ENCODE measurements around the gene RALGPS2. TPM values are rescaled to one million over a fixed set of nuclear protein-coding genes. Genes with fewer than 3 reads are reported as not detected.

Gene RALGPS2
- total and polyA plus RNA-seq, 9 of the 15 experiments (the other 6 are each of a cell fraction or from before 2014, with no cell fraction given), result 0.28 to 6.5 (median 2.6) TPM

DNA sequence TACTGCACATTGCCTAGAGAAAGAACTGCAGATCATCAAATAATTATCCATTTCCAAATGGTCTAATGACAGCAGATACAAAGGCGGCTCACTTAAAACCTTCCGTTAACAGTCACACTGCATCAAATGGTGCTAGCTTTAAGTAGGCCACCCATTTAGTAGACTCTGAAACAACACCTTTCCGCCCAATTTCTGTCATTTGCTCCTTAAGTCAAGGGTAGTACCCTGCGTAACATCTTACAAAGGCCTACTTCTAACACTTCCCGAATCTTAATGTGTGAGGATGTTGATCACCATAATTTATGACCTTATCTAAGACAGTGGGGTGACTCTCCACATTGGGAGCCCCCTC, 692 bp upstream of the RALGPS2 start:
- Histone ChIP-seq H4K20me1 (replicated peaks; ENCODE audit: control insufficient read depth, insufficient read depth, low read length) (no peaks in the 10 kb centered on the region), H3K9me3 (replicated peaks; ENCODE audit: control insufficient read depth, insufficient read depth, low read depth, low read length) (no peaks in the 10 kb centered on the region), H3K4me1 (replicated peaks in 1 of 2; ENCODE audit: control insufficient read depth in 2 of 2, insufficient read depth in 2 of 2, low read length in 2 of 2) (peaks cover 0 to 16% of the 10 kb centered on the region in 2 experiments; a peak in 4 of 5 replicates), H3K4me2 (ENCODE audit: insufficient read depth, low read length) (peak overlapping the region; percentile 89), H3K27ac (ENCODE audit: extremely low read depth, low read depth, low read length) (no peak overlapping the region), H3K79me2 (ENCODE audit: control insufficient read depth, insufficient read depth, low read length) (no peaks in the 10 kb centered on the region), H3K9me1 (ENCODE audit: control insufficient read depth, insufficient read depth, low read length) (no peaks in the 10 kb centered on the region), H3K36me3 (ENCODE audit: control insufficient read depth, insufficient read depth, low read length) (no peaks in the 10 kb centered on the region), H3K4me3 (peak overlapping the region; percentile 63; the same call in 1 of the 2 replicates), H2AFZ (ENCODE audit: low read depth, low read length) (peak overlapping the region; percentile 94), H3K9ac (ENCODE audit: insufficient read depth in 1 of 2, low read depth in 2 of 2, low read length in 2 of 2) (peak overlapping the region; percentile 13 to 90; a peak in 2 of 4 replicates), H3K27me3 (ENCODE audit: control insufficient read depth in 2 of 2, insufficient read depth in 2 of 2, low read length in 2 of 2) (0 out of 5 replicates have a peak, but pooled peaks cover 0 to 5% of the 10 kb centered on the region in 2 experiments)
- CTCF ChIA-PET (ENCODE audit: low intra/inter-chr PET ratio), result interaction anchor here (0.7 kb wide), 1 partner anchor 1008 kb away, joined by 3 read pairs; no protein-coding TSS in a partner anchor
- no peak for ATAC-seq
- DNase-seq (ENCODE audit: extremely low read depth in 1 of 4, low spot score in 3 of 4), result no peak
- intact Hi-C loops (cut with micrococcal nuclease), result no loop called here
- BruUV-seq (replicated peaks), result no TSS peak
- WGBS (ENCODE audit: insufficient coverage, low coverage, missing lambda C conversion rate), result 76% methylated on average over 5 of the region's 5 CpGs
- TF ChIP-seq, protein P1, sequence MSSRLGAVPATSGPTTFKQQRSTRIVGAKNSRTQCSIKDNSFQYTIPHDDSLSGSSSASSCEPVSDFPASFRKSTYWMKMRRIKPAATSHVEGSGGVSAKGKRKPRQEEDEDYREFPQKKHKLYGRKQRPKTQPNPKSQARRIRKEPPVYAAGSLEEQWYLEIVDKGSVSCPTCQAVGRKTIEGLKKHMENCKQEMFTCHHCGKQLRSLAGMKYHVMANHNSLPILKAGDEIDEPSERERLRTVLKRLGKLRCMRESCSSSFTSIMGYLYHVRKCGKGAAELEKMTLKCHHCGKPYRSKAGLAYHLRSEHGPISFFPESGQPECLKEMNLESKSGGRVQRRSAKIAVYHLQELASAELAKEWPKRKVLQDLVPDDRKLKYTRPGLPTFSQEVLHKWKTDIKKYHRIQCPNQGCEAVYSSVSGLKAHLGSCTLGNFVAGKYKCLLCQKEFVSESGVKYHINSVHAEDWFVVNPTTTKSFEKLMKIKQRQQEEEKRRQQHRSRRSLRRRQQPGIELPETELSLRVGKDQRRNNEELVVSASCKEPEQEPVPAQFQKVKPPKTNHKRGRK (tag; IDR thresholded peaks at IDR 0.05), result no peak
- TF ChIP-seq, protein P2, sequence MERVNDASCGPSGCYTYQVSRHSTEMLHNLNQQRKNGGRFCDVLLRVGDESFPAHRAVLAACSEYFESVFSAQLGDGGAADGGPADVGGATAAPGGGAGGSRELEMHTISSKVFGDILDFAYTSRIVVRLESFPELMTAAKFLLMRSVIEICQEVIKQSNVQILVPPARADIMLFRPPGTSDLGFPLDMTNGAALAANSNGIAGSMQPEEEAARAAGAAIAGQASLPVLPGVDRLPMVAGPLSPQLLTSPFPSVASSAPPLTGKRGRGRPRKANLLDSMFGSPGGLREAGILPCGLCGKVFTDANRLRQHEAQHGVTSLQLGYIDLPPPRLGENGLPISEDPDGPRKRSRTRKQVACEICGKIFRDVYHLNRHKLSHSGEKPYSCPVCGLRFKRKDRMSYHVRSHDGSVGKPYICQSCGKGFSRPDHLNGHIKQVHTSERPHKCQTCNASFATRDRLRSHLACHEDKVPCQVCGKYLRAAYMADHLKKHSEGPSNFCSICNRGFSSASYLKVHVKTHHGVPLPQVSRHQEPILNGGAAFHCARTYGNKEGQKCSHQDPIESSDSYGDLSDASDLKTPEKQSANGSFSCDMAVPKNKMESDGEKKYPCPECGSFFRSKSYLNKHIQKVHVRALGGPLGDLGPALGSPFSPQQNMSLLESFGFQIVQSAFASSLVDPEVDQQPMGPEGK (CRISPR knock-in tag; IDR thresholded peaks at IDR 0.05; ENCODE audit: borderline replicate concordance), result no peak
- no peak for TF ChIP-seq ZNF232 (CRISPR knock-in tag; IDR thresholded peaks at IDR 0.05)
- TF ChIP-seq SETDB1 (IDR thresholded peaks at IDR 0.05; ENCODE audit: low read length), result no peak
- TF ChIP-seq HOXB6 (CRISPR knock-in tag; IDR thresholded peaks at IDR 0.05; ENCODE audit: borderline replicate concordance), result no peak
- TF ChIP-seq, protein P3, sequence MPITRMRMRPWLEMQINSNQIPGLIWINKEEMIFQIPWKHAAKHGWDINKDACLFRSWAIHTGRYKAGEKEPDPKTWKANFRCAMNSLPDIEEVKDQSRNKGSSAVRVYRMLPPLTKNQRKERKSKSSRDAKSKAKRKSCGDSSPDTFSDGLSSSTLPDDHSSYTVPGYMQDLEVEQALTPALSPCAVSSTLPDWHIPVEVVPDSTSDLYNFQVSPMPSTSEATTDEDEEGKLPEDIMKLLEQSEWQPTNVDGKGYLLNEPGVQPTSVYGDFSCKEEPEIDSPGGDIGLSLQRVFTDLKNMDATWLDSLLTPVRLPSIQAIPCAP (CRISPR knock-in tag; IDR thresholded peaks at IDR 0.05; ENCODE audit: borderline replicate concordance), result 0 out of 2 replicates have a peak, but pooled peaks have one; percentile 45
- TF ChIP-seq EZH2 (IDR thresholded peaks at IDR 0.05; ENCODE audit: borderline replicate concordance, low read depth, low read length), result no peak
- TF ChIP-seq MEIS2 (IDR thresholded peaks at IDR 0.05; ENCODE audit: partially characterized antibody), result peak; percentile 24
- TF ChIP-seq RBM17 (IDR thresholded peaks at IDR 0.05; ENCODE audit: borderline replicate concordance, low read depth, low read length), result no peak
- TF ChIP-seq ZBTB8A (IDR thresholded peaks at IDR 0.05; ENCODE audit: partially characterized antibody), result no peak
- TF ChIP-seq, protein P4, sequence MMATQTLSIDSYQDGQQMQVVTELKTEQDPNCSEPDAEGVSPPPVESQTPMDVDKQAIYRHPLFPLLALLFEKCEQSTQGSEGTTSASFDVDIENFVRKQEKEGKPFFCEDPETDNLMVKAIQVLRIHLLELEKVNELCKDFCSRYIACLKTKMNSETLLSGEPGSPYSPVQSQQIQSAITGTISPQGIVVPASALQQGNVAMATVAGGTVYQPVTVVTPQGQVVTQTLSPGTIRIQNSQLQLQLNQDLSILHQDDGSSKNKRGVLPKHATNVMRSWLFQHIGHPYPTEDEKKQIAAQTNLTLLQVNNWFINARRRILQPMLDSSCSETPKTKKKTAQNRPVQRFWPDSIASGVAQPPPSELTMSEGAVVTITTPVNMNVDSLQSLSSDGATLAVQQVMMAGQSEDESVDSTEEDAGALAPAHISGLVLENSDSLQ (IDR thresholded peaks at IDR 0.05), result 0 out of 2 replicates have a peak, but pooled peaks have one; percentile 22
- no peak for TF ChIP-seq RFX5 (IDR thresholded peaks at IDR 0.05; ENCODE audit: low read depth, low read length)
- TF ChIP-seq ZNF134 (CRISPR knock-in tag; conservative IDR thresholded peaks at IDR 0.05), result no peak
- TF ChIP-seq E2F3 (CRISPR knock-in tag; IDR thresholded peaks at IDR 0.05), result no peak
- TF ChIP-seq RAD51 (IDR thresholded peaks at IDR 0.05; ENCODE audit: borderline replicate concordance, low read depth), result no peak
- in situ Hi-C loops (cut with MboI), result no loop called here
- POLR2A ChIA-PET, result interaction anchor here (1.0 kb wide), 1 partner anchor 276 kb away, joined by 3 read pairs; no protein-coding TSS in a partner anchor
- peak; percentile 42 for FAIRE-seq
